HepG2 (cell line): Measurements from ENCODE around the gene ZNF254.

ENCODE experiments used
- CCAR2 ChIP-seq: fragments of 200-400 bp; formaldehyde crosslinking; optimal IDR thresholded peaks from 2 replicates; pipeline ENCODE3; 2018; ENCODE audit warnings: low read depth, mild to moderate bottlenecking, low read length, moderate library complexity
- FOXC1 ChIP-seq: sonication (generic); formaldehyde crosslinking; IDR thresholded peaks from 2 replicates; pipeline ENCODE4 v1.8.0; 2022; ENCODE audit warnings: mild to moderate bottlenecking, missing genetic modification reagents, borderline replicate concordance
- MAZ ChIP-seq, 2 experiments: sonication (generic) in 1 of 2; formaldehyde crosslinking in 1 of 2; IDR thresholded peaks; 2 replicates each; pipeline versions ENCODE4 v1.5.0 to v1.6.1; 2012 to 2020; ENCODE audit warnings: low read depth in 2 of 2, mild to moderate bottlenecking in 2 of 2, borderline replicate concordance in 1 of 2, improper control_type of control experiment in 1 of 2, low read length in 1 of 2, missing genetic modification reagents in 1 of 2, moderate library complexity in 1 of 2
- RFXANK ChIP-seq: IDR thresholded peaks from 2 replicates; pipeline ENCODE4 v1.6.1; 2016
- SP2 ChIP-seq: sonication (generic); formaldehyde crosslinking; IDR thresholded peaks from 2 replicates; pipeline ENCODE4 v1.5.1; 2020; ENCODE audit warnings: mild to moderate bottlenecking, missing genetic modification reagents
- SPEN ChIP-seq: sonication (generic); formaldehyde crosslinking; IDR thresholded peaks from 2 replicates; pipeline ENCODE4 v1.5.1; 2020; ENCODE audit warnings: low read depth, mild to moderate bottlenecking, missing genetic modification reagents
- TAF1 ChIP-seq: sonication (generic); formaldehyde crosslinking; IDR thresholded peaks from 2 replicates; pipeline ENCODE4 v1.4.0; 2020; ENCODE audit warnings: missing genetic modification reagents
- TCF7L2 ChIP-seq: IDR thresholded peaks from 2 replicates; pipeline ENCODE4 v1.6.1; 2011; ENCODE audit warnings: mild to moderate bottlenecking, low read depth, low read length, moderate library complexity
- TF ChIP-seq, protein P1 (sequence below), 2 experiments: IDR thresholded peaks; 2 replicates each; pipeline ENCODE4 v1.6.1; 2011 to 2012; ENCODE audit warnings: low read length in 2 of 2, borderline replicate concordance in 1 of 2, low read depth in 1 of 2, mild to moderate bottlenecking in 1 of 2, moderate library complexity in 1 of 2
- TF ChIP-seq, protein P2 (sequence below): sonication (generic); formaldehyde crosslinking; IDR thresholded peaks from 2 replicates; pipeline ENCODE4 v1.8.1; 2023; ENCODE audit warnings: missing genetic modification reagents, inconsistent platforms, borderline replicate concordance
- TF ChIP-seq, protein P3 (sequence below): sonication (generic); formaldehyde crosslinking; IDR thresholded peaks from 2 replicates; pipeline ENCODE4 v1.5.0; 2020; ENCODE audit warnings: mild to moderate bottlenecking, missing genetic modification reagents, moderate library complexity
- TF ChIP-seq, protein P4 (sequence below): IDR thresholded peaks from 2 replicates; pipeline ENCODE4 v1.6.1; 2012; ENCODE audit warnings: inconsistent platforms
- TF ChIP-seq, protein P5 (sequence below): sonication (generic); formaldehyde crosslinking; IDR thresholded peaks from 2 replicates; pipeline ENCODE4 v1.4.0; 2020; ENCODE audit warnings: missing genetic modification reagents

DNA sequence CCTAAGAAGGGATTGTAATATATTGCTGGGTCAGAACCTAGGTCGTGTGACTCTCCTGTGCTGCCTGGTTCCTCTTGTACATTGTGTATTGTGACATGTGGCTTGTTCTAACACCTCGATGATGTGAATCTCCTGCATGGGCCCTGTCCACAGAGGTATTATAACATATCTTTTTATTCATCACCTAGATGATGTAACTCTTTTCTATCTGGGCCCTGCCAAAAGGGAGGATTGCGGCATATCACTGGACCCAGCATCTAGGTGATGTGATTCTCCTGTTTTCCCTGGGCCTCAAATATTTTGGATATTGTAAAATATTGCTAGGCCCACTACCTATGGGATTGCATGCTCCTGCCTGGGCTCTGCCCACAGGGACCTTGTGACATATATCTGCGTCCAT lies 33.4 kb upstream of the ZNF254 start:
- TF ChIP-seq FOXC1 (CRISPR knock-in tag) (no peak), RFXANK (CRISPR knock-in tag) (no peak), TCF7L2 (no peak), SP2 (no peak), MAZ (IDR thresholded peaks at IDR 0.05; ENCODE audit: borderline replicate concordance, low read depth, low read length) (no peak), MAZ (CRISPR knock-in tag; IDR thresholded peaks at IDR 0.05; ENCODE audit: low read depth) (no peak), CCAR2 (no peak), TAF1 (CRISPR knock-in tag) (no peak), SPEN (CRISPR knock-in tag) (no peak)
- TF ChIP-seq, protein P1, sequence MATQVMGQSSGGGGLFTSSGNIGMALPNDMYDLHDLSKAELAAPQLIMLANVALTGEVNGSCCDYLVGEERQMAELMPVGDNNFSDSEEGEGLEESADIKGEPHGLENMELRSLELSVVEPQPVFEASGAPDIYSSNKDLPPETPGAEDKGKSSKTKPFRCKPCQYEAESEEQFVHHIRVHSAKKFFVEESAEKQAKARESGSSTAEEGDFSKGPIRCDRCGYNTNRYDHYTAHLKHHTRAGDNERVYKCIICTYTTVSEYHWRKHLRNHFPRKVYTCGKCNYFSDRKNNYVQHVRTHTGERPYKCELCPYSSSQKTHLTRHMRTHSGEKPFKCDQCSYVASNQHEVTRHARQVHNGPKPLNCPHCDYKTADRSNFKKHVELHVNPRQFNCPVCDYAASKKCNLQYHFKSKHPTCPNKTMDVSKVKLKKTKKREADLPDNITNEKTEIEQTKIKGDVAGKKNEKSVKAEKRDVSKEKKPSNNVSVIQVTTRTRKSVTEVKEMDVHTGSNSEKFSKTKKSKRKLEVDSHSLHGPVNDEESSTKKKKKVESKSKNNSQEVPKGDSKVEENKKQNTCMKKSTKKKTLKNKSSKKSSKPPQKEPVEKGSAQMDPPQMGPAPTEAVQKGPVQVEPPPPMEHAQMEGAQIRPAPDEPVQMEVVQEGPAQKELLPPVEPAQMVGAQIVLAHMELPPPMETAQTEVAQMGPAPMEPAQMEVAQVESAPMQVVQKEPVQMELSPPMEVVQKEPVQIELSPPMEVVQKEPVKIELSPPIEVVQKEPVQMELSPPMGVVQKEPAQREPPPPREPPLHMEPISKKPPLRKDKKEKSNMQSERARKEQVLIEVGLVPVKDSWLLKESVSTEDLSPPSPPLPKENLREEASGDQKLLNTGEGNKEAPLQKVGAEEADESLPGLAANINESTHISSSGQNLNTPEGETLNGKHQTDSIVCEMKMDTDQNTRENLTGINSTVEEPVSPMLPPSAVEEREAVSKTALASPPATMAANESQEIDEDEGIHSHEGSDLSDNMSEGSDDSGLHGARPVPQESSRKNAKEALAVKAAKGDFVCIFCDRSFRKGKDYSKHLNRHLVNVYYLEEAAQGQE (IDR thresholded peaks at IDR 0.05; ENCODE audit: borderline replicate concordance in 1 of 2, low read depth in 1 of 2, low read length in 2 of 2): no peak
- TF ChIP-seq, protein P2, sequence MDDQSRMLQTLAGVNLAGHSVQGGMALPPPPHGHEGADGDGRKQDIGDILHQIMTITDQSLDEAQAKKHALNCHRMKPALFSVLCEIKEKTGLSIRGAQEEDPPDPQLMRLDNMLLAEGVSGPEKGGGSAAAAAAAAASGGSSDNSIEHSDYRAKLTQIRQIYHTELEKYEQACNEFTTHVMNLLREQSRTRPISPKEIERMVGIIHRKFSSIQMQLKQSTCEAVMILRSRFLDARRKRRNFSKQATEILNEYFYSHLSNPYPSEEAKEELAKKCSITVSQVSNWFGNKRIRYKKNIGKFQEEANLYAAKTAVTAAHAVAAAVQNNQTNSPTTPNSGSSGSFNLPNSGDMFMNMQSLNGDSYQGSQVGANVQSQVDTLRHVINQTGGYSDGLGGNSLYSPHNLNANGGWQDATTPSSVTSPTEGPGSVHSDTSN (CRISPR knock-in tag): no peak
- TF ChIP-seq, protein P3, sequence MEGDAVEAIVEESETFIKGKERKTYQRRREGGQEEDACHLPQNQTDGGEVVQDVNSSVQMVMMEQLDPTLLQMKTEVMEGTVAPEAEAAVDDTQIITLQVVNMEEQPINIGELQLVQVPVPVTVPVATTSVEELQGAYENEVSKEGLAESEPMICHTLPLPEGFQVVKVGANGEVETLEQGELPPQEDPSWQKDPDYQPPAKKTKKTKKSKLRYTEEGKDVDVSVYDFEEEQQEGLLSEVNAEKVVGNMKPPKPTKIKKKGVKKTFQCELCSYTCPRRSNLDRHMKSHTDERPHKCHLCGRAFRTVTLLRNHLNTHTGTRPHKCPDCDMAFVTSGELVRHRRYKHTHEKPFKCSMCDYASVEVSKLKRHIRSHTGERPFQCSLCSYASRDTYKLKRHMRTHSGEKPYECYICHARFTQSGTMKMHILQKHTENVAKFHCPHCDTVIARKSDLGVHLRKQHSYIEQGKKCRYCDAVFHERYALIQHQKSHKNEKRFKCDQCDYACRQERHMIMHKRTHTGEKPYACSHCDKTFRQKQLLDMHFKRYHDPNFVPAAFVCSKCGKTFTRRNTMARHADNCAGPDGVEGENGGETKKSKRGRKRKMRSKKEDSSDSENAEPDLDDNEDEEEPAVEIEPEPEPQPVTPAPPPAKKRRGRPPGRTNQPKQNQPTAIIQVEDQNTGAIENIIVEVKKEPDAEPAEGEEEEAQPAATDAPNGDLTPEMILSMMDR: no peak
- TF ChIP-seq, protein P4, sequence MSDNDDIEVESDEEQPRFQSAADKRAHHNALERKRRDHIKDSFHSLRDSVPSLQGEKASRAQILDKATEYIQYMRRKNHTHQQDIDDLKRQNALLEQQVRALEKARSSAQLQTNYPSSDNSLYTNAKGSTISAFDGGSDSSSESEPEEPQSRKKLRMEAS: no peak
- TF ChIP-seq, protein P5, sequence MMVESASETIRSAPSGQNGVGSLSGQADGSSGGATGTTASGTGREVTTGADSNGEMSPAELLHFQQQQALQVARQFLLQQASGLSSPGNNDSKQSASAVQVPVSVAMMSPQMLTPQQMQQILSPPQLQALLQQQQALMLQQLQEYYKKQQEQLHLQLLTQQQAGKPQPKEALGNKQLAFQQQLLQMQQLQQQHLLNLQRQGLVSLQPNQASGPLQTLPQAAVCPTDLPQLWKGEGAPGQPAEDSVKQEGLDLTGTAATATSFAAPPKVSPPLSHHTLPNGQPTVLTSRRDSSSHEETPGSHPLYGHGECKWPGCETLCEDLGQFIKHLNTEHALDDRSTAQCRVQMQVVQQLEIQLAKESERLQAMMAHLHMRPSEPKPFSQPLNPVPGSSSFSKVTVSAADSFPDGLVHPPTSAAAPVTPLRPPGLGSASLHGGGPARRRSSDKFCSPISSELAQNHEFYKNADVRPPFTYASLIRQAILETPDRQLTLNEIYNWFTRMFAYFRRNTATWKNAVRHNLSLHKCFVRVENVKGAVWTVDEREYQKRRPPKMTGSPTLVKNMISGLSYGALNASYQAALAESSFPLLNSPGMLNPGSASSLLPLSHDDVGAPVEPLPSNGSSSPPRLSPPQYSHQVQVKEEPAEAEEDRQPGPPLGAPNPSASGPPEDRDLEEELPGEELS (CRISPR knock-in tag): no peak
